Choroid plexus epithelial cell (primary cell): Measurements from ENCODE around the gene PLPPR3.
"Not testable (repeated sequence)": the region's sequence is repeated elsewhere in the genome, so short reads cannot be mapped to it uniquely, and the experiment has no call there.

ENCODE experiments used
- DNase-seq: peaks from one replicate; pipeline ENCODE4 v3.0.0-alpha.2; 2010; ENCODE audit warnings: low read depth
- H3K4me3 ChIP-seq: 2 replicates; pipeline ENCODE4 v1.5.1; 2011; ENCODE audit warnings: low read depth, mild to moderate bottlenecking, control low read depth, low read length, moderate library complexity
- CTCF ChIP-seq: conservative IDR thresholded peaks from 2 replicates; pipeline ENCODE4 v1.5.1; 2011; ENCODE audit warnings: low read depth, mild to moderate bottlenecking, control low read depth, inconsistent platforms, low read length, moderate library complexity

PLPPR3 gene

GRCh38 chr19:825897-826644, 4.3 kb upstream of the PLPPR3 start:
- TF ChIP-seq CTCF: no peak
- no peak for DNase-seq
- no peak overlapping the region for H3K4me3 ChIP-seq

- no peak for DNase-seq
- no peak for TF ChIP-seq CTCF
- H3K4me3 ChIP-seq: no peak overlapping the region
Observed at GRCh38 chr19:824885-825284, 3.1 kb upstream of the PLPPR3 start.

DNA sequence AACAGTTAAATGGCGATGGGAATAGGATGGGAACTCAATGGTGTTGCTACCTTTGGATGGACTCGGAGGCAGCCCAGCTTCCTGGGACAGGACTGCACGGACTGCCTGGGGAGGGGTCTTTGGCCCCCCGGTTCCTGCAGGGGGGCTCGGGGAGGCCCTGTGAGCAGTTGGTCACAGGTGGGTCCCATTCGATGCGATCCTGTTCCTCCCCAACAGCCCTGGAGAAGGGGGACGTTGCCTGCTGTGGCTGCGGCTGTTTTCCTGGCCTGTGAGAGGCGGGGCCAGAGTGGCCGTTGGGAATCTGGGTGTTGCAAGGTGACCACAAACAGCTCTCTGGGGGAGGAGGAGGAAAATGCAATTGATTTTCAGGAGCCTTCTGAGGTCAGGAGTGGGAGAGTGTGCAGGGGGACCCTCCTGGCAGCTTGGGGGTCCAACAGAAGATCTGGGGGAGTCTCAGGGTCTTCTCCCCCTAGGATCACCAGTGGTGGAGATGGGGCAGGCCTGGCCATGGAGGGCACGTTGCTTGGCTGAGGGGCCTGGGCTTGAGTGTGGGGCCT, 1.9 kb upstream of the PLPPR3 start:
- DNase-seq: no peak
- H3K4me3 ChIP-seq: no peak overlapping the region
- TF ChIP-seq CTCF: no peak

- peak overlapping the region; percentile 49 for H3K4me3 ChIP-seq
- no peak for TF ChIP-seq CTCF
- DNase-seq: no peak
Observed at GRCh38 chr19:821231-821824, 427 bp downstream of the PLPPR3 start.

DNA sequence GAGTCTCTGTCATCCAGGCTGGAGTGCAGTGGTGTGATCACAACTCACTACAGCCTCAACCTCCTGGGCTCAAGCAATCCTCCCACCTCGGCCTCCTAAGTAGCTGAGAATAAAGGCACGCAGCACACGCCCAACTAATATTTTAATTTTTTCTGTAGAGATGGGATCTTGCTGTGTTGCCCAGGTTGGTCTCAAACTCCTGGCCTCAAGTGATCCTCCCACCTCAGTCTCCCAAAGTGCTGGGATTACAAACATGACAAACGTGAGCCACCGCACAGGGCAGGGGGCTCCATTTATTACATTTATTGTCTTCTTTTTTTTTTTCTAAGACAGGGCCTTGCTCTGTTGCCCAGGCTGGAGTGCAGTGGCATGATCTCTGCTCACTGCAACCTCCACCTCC, 1.5 kb downstream of the PLPPR3 start:
- H3K4me3 ChIP-seq, DNase-seq: not testable (repeated sequence)

GRCh38 chr19:816500-816857, 5.3 kb downstream of the PLPPR3 start:
- TF ChIP-seq CTCF: no peak
- no peak overlapping the region for H3K4me3 ChIP-seq
- no peak for DNase-seq

- no peak for DNase-seq
- no peak overlapping the region for H3K4me3 ChIP-seq
- no peak for TF ChIP-seq CTCF
Observed at GRCh38 chr19:815775-816499, 5.8 kb downstream of the PLPPR3 start.
